Epithelial cell of esophagus (primary cell): ENCODE measurements around the gene AFM.

Experiments
- DNase-seq: peaks from one replicate; pipeline ENCODE4 v3.0.0; 2010; ENCODE audit warnings: low read depth
- H3K4me3 ChIP-seq: 2 replicates; pipeline ENCODE4 v1.5.1; 2011; ENCODE audit warnings: mild to moderate bottlenecking, low read length, control low read depth
- TF ChIP-seq, protein P1 (sequence below): IDR thresholded peaks from 2 replicates; pipeline ENCODE4 v1.5.1; 2011; ENCODE audit warnings: low read depth, mild to moderate bottlenecking, low read length, control low read depth, inconsistent platforms; ENCODE audit not compliant: insufficient read depth; ENCODE audit errors: missing control alignments

Gene AFM

DNA sequence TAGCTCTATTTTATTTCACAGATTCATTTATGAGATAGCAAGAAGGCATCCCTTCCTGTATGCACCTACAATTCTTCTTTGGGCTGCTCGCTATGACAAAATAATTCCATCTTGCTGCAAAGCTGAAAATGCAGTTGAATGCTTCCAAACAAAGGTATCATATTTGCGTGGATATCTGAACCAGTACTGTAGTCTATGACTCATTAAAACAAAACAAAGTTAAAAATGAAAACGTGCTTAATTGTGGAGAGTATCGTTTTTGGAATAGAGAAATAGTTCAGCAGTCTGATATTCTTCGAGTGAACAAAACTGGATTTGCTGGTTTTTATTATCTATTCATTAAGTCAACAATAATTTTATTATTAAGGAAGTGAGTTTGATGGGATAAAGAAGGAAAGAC, 39.3 kb upstream of the AFM start:
- H3K4me3 ChIP-seq = no peak overlapping the region
- TF ChIP-seq, protein P1, sequence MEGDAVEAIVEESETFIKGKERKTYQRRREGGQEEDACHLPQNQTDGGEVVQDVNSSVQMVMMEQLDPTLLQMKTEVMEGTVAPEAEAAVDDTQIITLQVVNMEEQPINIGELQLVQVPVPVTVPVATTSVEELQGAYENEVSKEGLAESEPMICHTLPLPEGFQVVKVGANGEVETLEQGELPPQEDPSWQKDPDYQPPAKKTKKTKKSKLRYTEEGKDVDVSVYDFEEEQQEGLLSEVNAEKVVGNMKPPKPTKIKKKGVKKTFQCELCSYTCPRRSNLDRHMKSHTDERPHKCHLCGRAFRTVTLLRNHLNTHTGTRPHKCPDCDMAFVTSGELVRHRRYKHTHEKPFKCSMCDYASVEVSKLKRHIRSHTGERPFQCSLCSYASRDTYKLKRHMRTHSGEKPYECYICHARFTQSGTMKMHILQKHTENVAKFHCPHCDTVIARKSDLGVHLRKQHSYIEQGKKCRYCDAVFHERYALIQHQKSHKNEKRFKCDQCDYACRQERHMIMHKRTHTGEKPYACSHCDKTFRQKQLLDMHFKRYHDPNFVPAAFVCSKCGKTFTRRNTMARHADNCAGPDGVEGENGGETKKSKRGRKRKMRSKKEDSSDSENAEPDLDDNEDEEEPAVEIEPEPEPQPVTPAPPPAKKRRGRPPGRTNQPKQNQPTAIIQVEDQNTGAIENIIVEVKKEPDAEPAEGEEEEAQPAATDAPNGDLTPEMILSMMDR = no peak
- no peak for DNase-seq

- H3K4me3 ChIP-seq = no peak overlapping the region
- TF ChIP-seq, protein P1 = no peak
- no peak for DNase-seq
Measured at GRCh38 chr4:73443224-73443623, 38.3 kb upstream of the AFM start.

DNA sequence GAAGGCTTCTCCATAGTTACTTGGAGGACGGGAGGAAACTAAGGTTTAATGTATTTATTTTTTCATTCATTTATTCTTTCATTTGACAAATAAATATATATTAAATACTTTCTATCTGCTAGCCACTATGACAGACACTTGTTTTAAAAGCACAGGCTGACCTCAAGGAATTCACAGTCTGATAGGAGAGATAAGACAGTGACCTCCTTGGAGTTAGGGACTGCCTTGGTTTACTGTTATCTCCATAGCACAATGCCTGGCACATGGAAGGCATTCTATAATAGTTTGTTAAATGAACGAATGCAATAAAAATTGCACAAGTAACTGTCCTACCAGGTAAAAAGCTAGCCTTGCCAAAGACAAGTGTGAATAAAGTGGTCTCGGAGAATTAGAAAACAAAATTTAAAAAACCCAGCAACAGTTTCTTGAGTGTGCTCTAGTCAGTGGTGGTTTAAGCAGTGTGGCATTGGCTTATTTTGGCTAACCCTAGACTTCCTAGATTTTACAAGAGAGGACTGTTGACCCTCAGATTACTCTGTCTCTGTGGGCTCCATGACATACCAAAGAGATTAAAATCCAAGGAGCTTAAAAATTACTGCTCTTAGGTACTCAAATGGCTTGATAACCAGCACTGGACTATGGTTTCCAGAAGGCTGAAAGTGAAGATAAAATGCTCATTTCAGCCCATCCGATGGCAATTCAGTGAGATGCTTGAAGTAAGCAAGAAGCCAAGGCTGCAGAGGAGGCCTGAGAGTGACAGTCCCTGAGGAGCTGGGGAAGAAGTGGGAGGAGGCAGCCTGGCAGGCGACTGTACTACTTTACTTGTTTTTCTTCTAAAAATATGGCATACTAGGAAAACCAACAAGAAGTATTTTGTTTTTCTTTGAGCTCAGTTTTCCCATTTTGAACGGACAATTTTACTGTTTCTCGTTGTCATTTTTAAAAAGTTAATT, 35.9 kb upstream of the AFM start:
- H3K4me3 ChIP-seq = no peak overlapping the region
- no peak for DNase-seq

DNA sequence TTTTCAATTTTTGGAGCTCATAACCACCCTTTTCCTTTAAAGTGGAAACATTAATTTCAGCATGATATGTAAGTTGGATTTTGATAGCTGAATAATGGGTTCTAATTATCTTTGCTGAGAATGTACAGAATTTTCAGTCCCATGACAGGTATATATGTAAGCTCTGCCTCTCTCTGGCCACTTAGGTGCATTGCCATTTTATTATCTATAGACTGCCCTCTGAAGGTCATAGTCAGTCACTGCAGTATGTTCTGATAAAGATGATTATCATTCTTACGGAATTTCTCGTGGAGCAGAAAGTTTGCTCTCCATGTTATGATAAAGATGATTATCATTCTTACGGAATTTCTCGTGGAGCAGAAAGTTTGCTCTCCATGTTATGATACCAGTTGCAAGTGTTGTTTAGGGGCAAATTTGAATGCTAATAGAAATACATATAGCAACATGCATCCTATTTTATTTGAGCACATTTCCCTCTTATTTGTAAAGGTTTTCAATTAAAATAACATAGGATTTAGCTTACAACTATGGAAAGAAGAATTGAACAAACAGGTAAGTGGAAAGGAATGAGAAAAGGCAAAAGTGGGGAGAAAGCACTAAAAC, 35.1 kb upstream of the AFM start:
- TF ChIP-seq, protein P1 = peak; percentile 92
- DNase-seq = peak; percentile 68
- H3K4me3 ChIP-seq = no peak overlapping the region

More for the DNA sequence above, 35.9 kb upstream of the AFM start:
- TF ChIP-seq, protein P1 = no peak

DNA sequence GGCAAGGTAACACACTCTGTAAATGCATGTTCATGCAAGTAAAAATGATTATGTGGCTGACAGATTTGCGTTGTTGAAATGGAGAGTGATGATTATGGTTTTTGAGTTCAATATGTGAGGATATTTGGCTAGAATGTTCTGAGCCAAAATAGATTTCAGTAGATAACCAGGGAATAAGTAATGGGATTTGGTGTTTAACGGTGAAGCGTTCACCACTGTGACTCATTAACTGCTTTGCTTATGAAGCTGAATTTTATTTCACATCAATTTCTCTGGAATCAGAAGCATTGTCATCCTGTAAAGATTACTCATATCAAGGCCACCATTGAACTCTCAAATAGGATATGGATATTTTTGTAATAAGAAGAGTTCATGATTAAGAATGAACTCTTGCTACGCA, 33.9 kb upstream of the AFM start:
- no peak overlapping the region for H3K4me3 ChIP-seq
- DNase-seq = peak; percentile 29
- TF ChIP-seq, protein P1 = no peak

- TF ChIP-seq, protein P1 = no peak
- H3K4me3 ChIP-seq = no peak overlapping the region
- DNase-seq = no peak
Measured at GRCh38 chr4:73448448-73449203, 32.9 kb upstream of the AFM start.
